KMS-11 (cell line): ENCODE measurements around the gene HBG1.

Experiments used
- H2AFZ ChIP-seq: fragments of 200-600 bp; sonication (generic); 2 replicates; pipeline ENCODE4 v1.6.1; 2016; ENCODE audit warnings: antibody characterized with exemption, mixed run types, low read depth
- H3K27ac ChIP-seq: fragments of 200-600 bp; sonication (generic); 2 replicates; pipeline ENCODE4 v1.6.1; 2016; ENCODE audit warnings: mild to moderate bottlenecking, mixed run types
- H3K27me3 ChIP-seq: fragments of 200-600 bp; sonication (generic); 2 replicates; pipeline ENCODE4 v1.6.1; 2017; ENCODE audit warnings: mild to moderate bottlenecking, low read depth, mixed run types, moderate library complexity; ENCODE audit not compliant: insufficient read depth
- H3K36me3 ChIP-seq: fragments of 200-600 bp; sonication (generic); 2 replicates; pipeline ENCODE4 v1.6.1; 2017; ENCODE audit warnings: mild to moderate bottlenecking, mixed run types; ENCODE audit not compliant: insufficient read depth
- H3K4me1 ChIP-seq: fragments of 200-600 bp; sonication (generic); 2 replicates; pipeline ENCODE4 v1.6.1; 2016; ENCODE audit warnings: mild to moderate bottlenecking, low read depth, mixed run types; ENCODE audit not compliant: poor library complexity, severe bottlenecking
- H3K4me2 ChIP-seq: fragments of 200-600 bp; sonication (generic); 2 replicates; pipeline ENCODE4 v1.7.0; 2016; ENCODE audit warnings: mild to moderate bottlenecking, mixed run types
- H3K4me3 ChIP-seq: fragments of 200-600 bp; sonication (generic); IDR thresholded peaks from 2 replicates; pipeline ENCODE4 v1.6.1; 2017; ENCODE audit warnings: low read depth, low read length, mixed read lengths; ENCODE audit not compliant: insufficient read depth
- H3K79me2 ChIP-seq: fragments of 200-600 bp; sonication (generic); 2 replicates; pipeline ENCODE4 v1.6.1; 2016; ENCODE audit warnings: low read depth, mixed run types; ENCODE audit not compliant: insufficient read depth
- H3K9ac ChIP-seq: fragments of 200-600 bp; sonication (generic); 2 replicates; pipeline ENCODE4 v1.6.1; 2016; ENCODE audit warnings: mild to moderate bottlenecking, mixed run types
- H4K20me1 ChIP-seq: fragments of 200-600 bp; sonication (generic); 2 replicates; pipeline ENCODE4 v1.6.1; 2016; ENCODE audit warnings: mild to moderate bottlenecking, mixed run types; ENCODE audit not compliant: insufficient read depth
- CTCF ChIP-seq: fragments of 200-600 bp; sonication (generic); conservative IDR thresholded peaks from 2 replicates; pipeline ENCODE4 v1.6.1; 2017; ENCODE audit warnings: low read depth, mild to moderate bottlenecking, antibody characterized with exemption, low read length, moderate library complexity, mixed read lengths

HBG1 gene

GRCh38 chr11:5224538-5225479, 24.8 kb downstream of the HBG1 start:
- Histone ChIP-seq H3K9ac (no peak overlapping the region), H3K36me3 (no peaks in the 10 kb centered on the region), H3K4me1 (peaks cover 26% of the 10 kb centered on the region), H3K27ac (no peak overlapping the region), H4K20me1 (no peaks in the 10 kb centered on the region), H3K27me3 (no peaks in the 10 kb centered on the region), H3K4me2 (no peak overlapping the region), H3K79me2 (no peaks in the 10 kb centered on the region), H2AFZ (no peak overlapping the region), H3K4me3 (no peak overlapping the region)
- no peak for TF ChIP-seq CTCF

GRCh38 chr11:5223686-5224085, 26.0 kb downstream of the HBG1 start:
- Histone ChIP-seq H2AFZ (no peak overlapping the region), H3K27me3 (no peaks in the 10 kb centered on the region), H4K20me1 (no peaks in the 10 kb centered on the region), H3K4me3 (no peak overlapping the region), H3K36me3 (no peaks in the 10 kb centered on the region), H3K9ac (no peak overlapping the region), H3K27ac (no peak overlapping the region), H3K4me2 (no peak overlapping the region), H3K79me2 (no peaks in the 10 kb centered on the region), H3K4me1 (peaks cover 24% of the 10 kb centered on the region)
- TF ChIP-seq CTCF = no peak

GRCh38 chr11:5223146-5223545, 26.5 kb downstream of the HBG1 start:
- no peaks in the 10 kb centered on the region for H3K79me2 ChIP-seq
- TF ChIP-seq CTCF = no peak
- no peak overlapping the region for H2AFZ ChIP-seq
- H3K36me3 ChIP-seq = no peaks in the 10 kb centered on the region
- no peak overlapping the region for H3K27ac ChIP-seq
- peaks cover 20% of the 10 kb centered on the region for H3K4me1 ChIP-seq
- H3K4me2 ChIP-seq = no peak overlapping the region
- H3K9ac ChIP-seq = no peak overlapping the region
- H4K20me1 ChIP-seq = no peaks in the 10 kb centered on the region
- no peaks in the 10 kb centered on the region for H3K27me3 ChIP-seq
- no peak overlapping the region for H3K4me3 ChIP-seq

- H3K9ac ChIP-seq = no peak overlapping the region
- no peaks in the 10 kb centered on the region for H3K79me2 ChIP-seq
- H2AFZ ChIP-seq = no peak overlapping the region
- H3K4me3 ChIP-seq = no peak overlapping the region
- TF ChIP-seq CTCF = no peak
- H3K36me3 ChIP-seq = no peaks in the 10 kb centered on the region
- H3K4me1 ChIP-seq = no peaks in the 10 kb centered on the region
- no peaks in the 10 kb centered on the region for H3K27me3 ChIP-seq
- no peaks in the 10 kb centered on the region for H4K20me1 ChIP-seq
- no peak overlapping the region for H3K27ac ChIP-seq
- no peak overlapping the region for H3K4me2 ChIP-seq
These were observed 39.2 kb downstream of the HBG1 start for GRCh38 chr11:5210376-5210885.
